ENCODE data around the gene SNX2. TPM values are rescaled to one million over a fixed set of nuclear protein-coding genes. Genes with fewer than 3 reads are reported as not detected.
"Not testable (repeated sequence)": the region's sequence is repeated elsewhere in the genome, so short reads cannot be mapped to it uniquely, and the experiment has no call there.

The SNX2 gene
- total RNA-seq, 1 donor from 2014 or later: 30.5 TPM

DNA sequence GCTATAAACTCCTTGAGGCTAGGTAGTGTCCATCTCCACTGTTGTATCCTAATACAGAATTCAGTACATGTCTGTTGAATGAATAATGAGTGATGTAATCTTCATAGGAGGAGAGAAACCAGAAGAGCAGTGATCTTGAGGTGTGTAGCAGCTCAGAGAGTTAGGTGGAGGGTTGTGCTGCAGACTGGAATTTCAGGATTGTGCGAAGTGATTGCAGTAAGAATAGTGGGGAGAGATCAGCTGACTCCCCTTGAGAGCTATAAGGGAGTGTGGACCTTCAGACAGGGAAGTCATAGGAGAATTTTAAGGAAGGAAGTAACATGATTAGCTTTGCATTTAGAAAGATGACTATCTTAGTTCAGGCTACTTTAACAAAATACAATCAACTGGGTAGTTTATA lies 74.9 kb downstream of the SNX2 start:
- H3K4me1 Mint-ChIP-seq (ENCODE audit: low read depth): peaks cover 3% of the 10 kb centered on the region

DNA sequence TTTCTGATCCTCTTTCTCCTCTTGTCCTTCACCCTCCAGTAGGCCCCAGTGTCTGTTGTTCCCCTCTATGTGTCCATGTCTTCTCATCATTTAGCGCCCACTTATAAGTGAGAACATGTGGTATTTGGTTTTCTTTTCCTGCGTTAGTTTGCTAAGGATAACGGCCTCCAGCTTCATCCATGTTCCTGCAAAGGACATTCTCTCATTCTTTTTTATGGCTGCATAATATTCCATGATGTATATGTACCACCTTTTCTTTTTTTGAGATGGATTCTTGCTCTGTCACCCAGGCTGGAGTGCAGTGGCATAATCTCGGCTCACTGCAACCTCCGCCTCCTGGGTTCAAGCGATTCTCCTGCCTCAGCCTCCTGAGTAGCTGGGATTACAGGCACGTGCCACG lies 82.7 kb downstream of the SNX2 start:
- H3K27me3 Mint-ChIP-seq (ENCODE audit: insufficient read depth); H3K27ac Mint-ChIP-seq; intact Hi-C loops (cut with micrococcal nuclease); H3K9me3 Mint-ChIP-seq; H3K36me3 Mint-ChIP-seq (ENCODE audit: low read depth); DNase-seq (ENCODE audit: low spot score); H3K4me1 Mint-ChIP-seq (ENCODE audit: low read depth); H3K4me3 Mint-ChIP-seq: not testable (repeated sequence)

More for the DNA sequence above, 74.9 kb downstream of the SNX2 start:
- H3K4me3 Mint-ChIP-seq: no peak overlapping the region
- intact Hi-C loops (cut with micrococcal nuclease): loop anchor here (10.0 kb wide), 1 partner anchor 145 kb away; no protein-coding TSS in a partner anchor
- no peaks in the 10 kb centered on the region for H3K36me3 Mint-ChIP-seq (ENCODE audit: low read depth)
- no peaks in the 10 kb centered on the region for H3K9me3 Mint-ChIP-seq
- peaks cover 12% of the 10 kb centered on the region for H3K27me3 Mint-ChIP-seq (ENCODE audit: insufficient read depth)
- no peak for DNase-seq (ENCODE audit: low spot score)
- H3K27ac Mint-ChIP-seq: no peak overlapping the region

DNA sequence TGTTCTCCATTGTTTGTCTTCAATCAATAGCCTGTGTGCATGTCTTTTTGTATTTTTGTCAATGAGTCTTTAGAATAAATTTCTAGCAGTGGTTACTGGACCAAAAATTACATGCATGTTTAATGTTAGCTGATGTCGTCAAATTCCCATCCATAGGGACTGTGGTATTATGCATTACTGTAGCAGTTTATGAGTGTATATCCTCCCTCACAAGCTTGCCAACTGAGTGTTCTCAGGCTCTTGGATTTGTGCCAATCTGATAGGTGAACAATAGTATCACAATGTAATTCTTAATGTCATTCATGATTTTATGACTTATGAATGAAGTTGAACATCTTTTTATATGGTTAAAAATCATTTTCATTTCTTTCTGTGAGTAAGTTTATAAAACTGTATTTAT lies 83.6 kb downstream of the SNX2 start:
- no peaks in the 10 kb centered on the region for H3K36me3 Mint-ChIP-seq (ENCODE audit: low read depth)
- intact Hi-C loops (cut with micrococcal nuclease): no loop called here
- no peak for DNase-seq (ENCODE audit: low spot score)
- H3K9me3 Mint-ChIP-seq: no peaks in the 10 kb centered on the region
- no peaks in the 10 kb centered on the region for H3K4me1 Mint-ChIP-seq (ENCODE audit: low read depth)
- H3K27me3 Mint-ChIP-seq (ENCODE audit: insufficient read depth): no peaks in the 10 kb centered on the region
- no peak overlapping the region for H3K27ac Mint-ChIP-seq
- no peak overlapping the region for H3K4me3 Mint-ChIP-seq

DNA sequence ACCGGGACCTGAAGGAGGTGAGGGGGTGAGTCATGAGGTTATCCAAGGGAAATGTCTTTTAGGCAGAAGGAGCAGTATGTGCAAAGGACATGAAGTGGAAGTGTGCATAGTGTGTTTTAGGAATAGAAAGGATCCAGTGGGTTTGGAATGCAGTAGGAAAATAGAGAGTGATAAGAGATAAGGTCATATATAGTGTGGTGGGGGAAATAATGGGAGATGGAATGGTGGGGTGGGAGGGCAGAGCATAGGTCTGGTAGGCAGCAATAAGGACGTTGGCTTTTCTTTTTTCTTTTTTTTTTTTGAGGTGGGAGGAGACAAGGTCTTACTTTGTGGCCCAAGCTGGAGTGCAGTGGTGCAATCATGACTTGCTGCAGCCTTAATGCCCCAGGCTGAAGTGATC lies 88.4 kb downstream of the SNX2 start:
- H3K4me1 Mint-ChIP-seq (ENCODE audit: low read depth): no peaks in the 10 kb centered on the region

DNA sequence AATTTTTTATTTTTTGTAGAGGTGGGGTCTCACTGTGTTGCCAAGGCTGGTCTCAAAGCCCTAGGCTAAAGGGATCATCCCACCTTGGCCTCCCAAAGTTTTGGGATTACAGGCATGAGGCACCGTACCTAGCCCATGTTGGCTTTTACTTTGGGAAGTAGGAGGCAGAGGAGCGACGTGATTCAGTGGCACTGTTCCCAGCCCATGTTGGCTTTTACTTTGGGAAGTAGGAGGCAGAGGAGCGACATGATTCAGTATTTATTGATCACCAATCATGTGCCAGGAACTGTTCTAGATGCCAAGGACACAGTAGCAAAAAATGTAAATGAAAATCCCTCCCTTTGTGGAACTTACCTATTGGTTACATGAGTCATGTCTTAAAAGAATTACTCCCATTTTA lies 88.8 kb downstream of the SNX2 start:
- DNase-seq (ENCODE audit: low spot score): no peak
- H3K4me1 Mint-ChIP-seq (ENCODE audit: low read depth): no peaks in the 10 kb centered on the region
- H3K36me3 Mint-ChIP-seq (ENCODE audit: low read depth): no peaks in the 10 kb centered on the region
- no peak overlapping the region for H3K4me3 Mint-ChIP-seq
- H3K27me3 Mint-ChIP-seq (ENCODE audit: insufficient read depth): no peaks in the 10 kb centered on the region
- intact Hi-C loops (cut with micrococcal nuclease): no loop called here
- H3K9me3 Mint-ChIP-seq: no peaks in the 10 kb centered on the region
- no peak overlapping the region for H3K27ac Mint-ChIP-seq

More for the DNA sequence above, 88.4 kb downstream of the SNX2 start:
- Mint-ChIP-seq H3K9me3 (no peaks in the 10 kb centered on the region), H3K27me3 (ENCODE audit: insufficient read depth) (no peaks in the 10 kb centered on the region), H3K4me3 (no peak overlapping the region), H3K36me3 (ENCODE audit: low read depth) (no peaks in the 10 kb centered on the region), H3K27ac (no peak overlapping the region)
- intact Hi-C loops (cut with micrococcal nuclease): no loop called here
- no peak for DNase-seq (ENCODE audit: low spot score)

DNA sequence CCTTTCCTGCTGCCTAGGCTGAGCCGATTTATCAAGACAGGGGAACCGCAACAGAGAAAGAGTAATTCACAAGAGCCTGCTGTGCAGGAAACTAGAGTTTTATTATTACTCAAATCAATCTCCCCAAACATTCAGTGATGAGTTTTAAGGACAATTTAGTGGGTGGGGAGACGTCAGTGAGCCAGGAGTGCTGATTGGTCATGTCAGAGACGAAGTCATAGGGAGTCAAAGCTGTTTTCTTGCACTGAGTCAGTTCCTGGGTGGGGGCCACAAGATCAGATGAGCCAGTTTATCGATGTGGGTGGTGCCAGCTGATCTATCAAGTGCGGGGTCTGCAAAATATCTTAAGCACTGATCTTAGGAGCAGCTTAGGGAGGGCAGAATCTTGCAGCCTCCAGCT lies 89.5 kb downstream of the SNX2 start:
- H3K9me3 Mint-ChIP-seq: no peaks in the 10 kb centered on the region
- no peak overlapping the region for H3K27ac Mint-ChIP-seq
- no peaks in the 10 kb centered on the region for H3K4me1 Mint-ChIP-seq (ENCODE audit: low read depth)
- no peak for DNase-seq (ENCODE audit: low spot score)
- H3K36me3 Mint-ChIP-seq (ENCODE audit: low read depth): no peaks in the 10 kb centered on the region
- intact Hi-C loops (cut with micrococcal nuclease): no loop called here
- no peak overlapping the region for H3K4me3 Mint-ChIP-seq
- H3K27me3 Mint-ChIP-seq (ENCODE audit: insufficient read depth): no peaks in the 10 kb centered on the region

DNA sequence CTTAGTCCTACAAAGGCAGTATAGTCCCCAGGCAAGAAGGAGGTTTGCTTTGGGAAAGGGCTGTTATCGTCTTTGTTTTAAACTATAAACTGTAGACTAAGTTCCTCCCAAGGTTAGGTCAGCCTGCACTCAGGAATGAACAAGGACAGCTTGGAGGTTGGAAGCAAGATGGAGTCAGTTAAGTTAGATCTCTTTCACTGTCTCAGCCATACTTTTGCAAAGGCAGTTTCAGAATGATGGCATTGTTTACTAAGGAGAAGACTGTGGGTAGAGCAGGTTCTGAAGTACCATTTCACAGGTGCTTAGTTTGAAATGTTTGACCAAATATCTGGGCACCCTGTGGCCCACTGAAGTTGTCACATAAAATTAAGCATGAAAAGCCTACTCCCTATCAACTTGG lies 90.0 kb downstream of the SNX2 start:
- Mint-ChIP-seq H3K27me3 (ENCODE audit: insufficient read depth) (no peaks in the 10 kb centered on the region), H3K36me3 (ENCODE audit: low read depth) (no peaks in the 10 kb centered on the region), H3K4me1 (ENCODE audit: low read depth) (no peaks in the 10 kb centered on the region), H3K4me3 (no peak overlapping the region), H3K27ac (no peak overlapping the region), H3K9me3 (no peaks in the 10 kb centered on the region)
- intact Hi-C loops (cut with micrococcal nuclease): no loop called here
- no peak for DNase-seq (ENCODE audit: low spot score)

DNA sequence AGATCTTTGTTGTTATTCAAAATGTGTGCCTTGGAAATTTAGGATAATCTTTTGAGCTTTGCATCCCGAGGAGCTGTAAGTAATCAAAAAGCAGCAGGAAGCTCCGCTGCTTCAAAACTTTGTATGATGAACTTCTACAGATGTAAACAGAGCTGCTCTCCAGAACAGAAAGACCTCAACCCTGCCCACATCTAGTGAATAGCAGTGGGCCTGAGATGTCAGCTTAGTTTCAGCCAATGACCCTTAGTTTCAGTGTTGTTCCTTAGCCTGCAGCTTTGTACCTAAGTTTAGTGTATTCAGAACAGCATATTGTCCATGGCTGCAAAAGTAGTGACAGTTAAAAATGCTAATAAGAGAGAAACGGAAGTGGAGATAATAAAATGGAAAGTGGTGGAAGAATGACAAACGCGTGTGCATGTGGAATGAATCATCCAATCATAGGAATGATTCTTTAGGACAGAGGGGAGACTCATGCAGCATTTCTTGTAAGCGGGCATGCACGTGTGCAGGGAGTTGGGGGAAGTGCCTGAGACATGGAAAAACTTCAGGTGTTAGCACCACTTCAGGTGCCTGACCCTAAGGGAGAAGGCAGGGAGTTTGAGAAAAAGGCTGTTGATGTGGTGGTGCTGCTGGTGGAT lies 95.5 kb downstream of the SNX2 start:
- Mint-ChIP-seq H3K4me3 (no peak overlapping the region), H3K4me1 (ENCODE audit: low read depth) (no peaks in the 10 kb centered on the region), H3K9me3 (no peaks in the 10 kb centered on the region), H3K27ac (no peak overlapping the region), H3K36me3 (ENCODE audit: low read depth) (no peaks in the 10 kb centered on the region), H3K27me3 (ENCODE audit: insufficient read depth) (peaks cover 2% of the 10 kb centered on the region)
- DNase-seq (ENCODE audit: low spot score): no peak
- intact Hi-C loops (cut with micrococcal nuclease): no loop called here

DNA sequence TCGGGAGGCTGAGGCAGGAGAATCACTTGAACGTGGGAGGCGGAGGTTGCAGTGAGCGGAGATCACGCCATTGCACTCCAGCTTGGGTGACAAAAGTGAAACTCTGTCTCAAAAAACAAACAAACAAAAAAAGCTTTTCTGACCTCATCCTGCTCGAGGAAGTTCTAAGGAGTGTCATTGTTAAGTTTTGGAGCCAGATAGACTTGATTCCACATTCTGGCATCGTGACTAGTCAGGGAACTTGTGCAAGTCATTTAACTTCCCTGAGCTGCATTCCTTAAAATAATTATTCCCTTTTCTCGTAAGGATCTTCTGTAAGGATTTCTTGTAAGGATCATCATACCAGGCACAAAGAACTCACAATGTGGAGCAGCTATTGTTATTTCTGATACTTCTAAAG lies 96.8 kb downstream of the SNX2 start:
- no peaks in the 10 kb centered on the region for H3K36me3 Mint-ChIP-seq (ENCODE audit: low read depth)
- H3K4me3 Mint-ChIP-seq: no peak overlapping the region
- H3K27ac Mint-ChIP-seq: no peak overlapping the region
- peaks cover 2% of the 10 kb centered on the region for H3K9me3 Mint-ChIP-seq
- H3K4me1 Mint-ChIP-seq (ENCODE audit: low read depth): peaks cover 3% of the 10 kb centered on the region
- intact Hi-C loops (cut with micrococcal nuclease): no loop called here
- H3K27me3 Mint-ChIP-seq (ENCODE audit: insufficient read depth): peaks cover 2% of the 10 kb centered on the region
- DNase-seq (ENCODE audit: low spot score): no peak

DNA sequence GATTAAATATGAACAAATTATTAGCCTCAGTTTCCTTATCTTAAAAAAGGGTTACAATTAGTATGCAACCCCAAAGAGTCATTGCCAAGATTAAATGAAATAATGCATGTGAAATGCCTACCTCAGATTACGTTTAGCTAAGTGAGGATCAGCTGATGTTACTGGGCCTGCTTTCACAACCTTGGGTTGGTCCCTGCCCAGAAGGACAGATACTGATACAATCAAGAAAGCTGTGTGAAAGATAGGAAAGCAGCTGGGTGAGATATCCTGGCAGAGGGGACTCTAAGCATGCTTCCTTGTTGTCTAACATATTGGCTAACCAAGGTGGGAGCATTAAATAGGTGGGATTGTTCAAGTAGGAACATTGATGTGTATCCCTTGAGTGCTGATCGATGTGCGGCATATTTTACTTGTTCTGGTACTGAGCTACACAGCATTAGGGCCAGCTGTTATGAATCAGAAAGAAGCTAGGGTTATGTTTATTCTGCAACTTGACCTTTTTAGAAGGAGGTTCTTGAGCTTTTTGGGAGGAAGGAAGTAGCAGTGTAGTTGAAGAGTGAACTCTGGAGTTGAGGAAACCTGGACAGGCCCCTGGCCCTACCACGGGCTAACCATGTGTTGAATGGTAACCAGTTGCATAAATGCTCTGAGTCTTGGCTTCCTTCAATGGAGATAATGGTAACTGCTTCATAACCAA lies 99.4 kb downstream of the SNX2 start:
- intact Hi-C loops (cut with micrococcal nuclease): no loop called here
- no peak overlapping the region for H3K4me3 Mint-ChIP-seq
- peaks cover 13% of the 10 kb centered on the region for H3K4me1 Mint-ChIP-seq (ENCODE audit: low read depth)
- H3K9me3 Mint-ChIP-seq: peaks cover 4% of the 10 kb centered on the region
- H3K27ac Mint-ChIP-seq: no peak overlapping the region
- peaks cover 2% of the 10 kb centered on the region for H3K27me3 Mint-ChIP-seq (ENCODE audit: insufficient read depth)
- DNase-seq (ENCODE audit: low spot score): no peak
- H3K36me3 Mint-ChIP-seq (ENCODE audit: low read depth): no peaks in the 10 kb centered on the region

DNA sequence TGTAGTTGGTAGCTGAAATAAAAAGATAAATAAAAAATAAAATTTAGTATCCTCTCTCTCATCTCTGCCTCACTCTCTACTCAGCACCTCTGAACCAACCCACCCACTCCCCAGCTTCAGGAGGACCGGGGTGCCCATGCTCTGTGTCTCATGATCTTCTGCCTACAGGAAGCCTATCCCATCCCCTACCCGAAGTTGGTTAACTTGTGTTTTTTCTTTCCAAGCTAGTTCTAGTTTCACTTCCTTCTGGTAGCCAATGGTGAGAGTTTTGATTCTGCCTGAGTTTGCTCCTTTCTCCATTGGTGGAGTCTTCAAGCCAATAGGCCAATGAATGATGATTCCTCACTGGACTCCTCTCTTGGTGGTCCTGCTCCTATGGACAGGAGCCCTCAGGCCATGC lies 102.6 kb downstream of the SNX2 start:
- Mint-ChIP-seq H3K4me1 (ENCODE audit: low read depth) (peaks cover 13% of the 10 kb centered on the region), H3K9me3 (peaks cover 4% of the 10 kb centered on the region), H3K4me3 (no peak overlapping the region), H3K27me3 (ENCODE audit: insufficient read depth) (peaks cover 2% of the 10 kb centered on the region), H3K27ac (no peak overlapping the region), H3K36me3 (ENCODE audit: low read depth) (no peaks in the 10 kb centered on the region)
- no peak for DNase-seq (ENCODE audit: low spot score)
- intact Hi-C loops (cut with micrococcal nuclease): no loop called here

DNA sequence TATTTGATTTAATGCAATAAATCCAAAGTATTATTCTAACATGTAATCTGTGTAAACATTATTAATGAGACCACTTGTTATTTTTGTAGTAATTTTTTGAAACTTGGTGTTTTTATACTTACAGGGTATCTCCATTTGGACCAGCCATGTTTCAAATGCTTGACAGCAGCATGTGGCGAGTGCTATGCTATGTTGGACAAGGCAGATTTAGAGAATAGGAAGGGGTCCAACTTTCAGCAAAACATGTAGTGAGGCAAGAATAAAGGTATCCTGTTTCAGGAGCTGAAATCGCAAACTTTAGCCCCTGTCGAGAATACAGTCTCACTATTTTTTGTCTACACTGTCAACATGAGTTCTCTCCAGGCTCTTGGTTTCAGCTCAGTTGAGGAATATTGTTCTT lies 104.2 kb downstream of the SNX2 start:
- intact Hi-C loops (cut with micrococcal nuclease): no loop called here
- peaks cover 13% of the 10 kb centered on the region for H3K4me1 Mint-ChIP-seq (ENCODE audit: low read depth)
- H3K4me3 Mint-ChIP-seq: no peak overlapping the region
- H3K36me3 Mint-ChIP-seq (ENCODE audit: low read depth): no peaks in the 10 kb centered on the region
- peaks cover 4% of the 10 kb centered on the region for H3K9me3 Mint-ChIP-seq
- H3K27me3 Mint-ChIP-seq (ENCODE audit: insufficient read depth): no peaks in the 10 kb centered on the region
- no peak overlapping the region for H3K27ac Mint-ChIP-seq
- DNase-seq (ENCODE audit: low spot score): no peak

Data from activated T-helper 1 cell treated with anti-CD3 and anti-CD28 coated beads, Interleukin-12 subunit alpha, Interleukin-12 subunit beta, Interleukin-2, Interleukin-4 antibody, amounts not matched to agents 30 ng/mL and 10 ng/mL and 1 ng/mL, durations not matched to agents 14 hours and 24 hours and 36 hours (primary cell).